Activated CD8-positive, alpha-beta memory T cell treated with anti-CD3 and anti-CD28 coated beads, Interleukin-2, amount 50 U/mL, for 4 hours (primary cell): ENCODE measurements around the gene AP1B1.
"Not testable (repeated sequence)": the region's sequence is repeated elsewhere in the genome, so short reads cannot be mapped to it uniquely, and the experiment has no call there.

Source experiments
- DNase-seq: peaks from one replicate; pipeline ENCODE4 v3.0.0-alpha.2; 2020

AP1B1 gene

DNA sequence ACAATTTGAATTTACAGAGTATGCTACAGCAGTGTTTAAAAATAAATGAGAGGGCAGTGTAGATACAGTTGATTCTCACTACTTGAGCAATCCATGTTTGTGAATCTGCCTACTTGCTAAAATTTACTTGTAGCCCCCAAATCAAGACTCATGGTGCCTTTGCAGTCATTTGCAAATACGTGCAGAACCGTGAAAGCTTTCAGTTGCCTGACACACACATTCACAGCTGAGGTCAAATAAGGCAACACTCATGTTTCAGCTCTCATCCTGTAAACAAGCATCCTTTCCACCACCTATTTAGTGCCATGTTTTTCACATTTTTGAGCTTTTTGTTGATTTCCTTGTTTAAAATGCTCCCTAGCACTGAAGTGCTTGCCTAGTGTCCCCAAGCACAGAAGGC is 40.3 kb downstream of the AP1B1 start:
- no peak for DNase-seq

DNA sequence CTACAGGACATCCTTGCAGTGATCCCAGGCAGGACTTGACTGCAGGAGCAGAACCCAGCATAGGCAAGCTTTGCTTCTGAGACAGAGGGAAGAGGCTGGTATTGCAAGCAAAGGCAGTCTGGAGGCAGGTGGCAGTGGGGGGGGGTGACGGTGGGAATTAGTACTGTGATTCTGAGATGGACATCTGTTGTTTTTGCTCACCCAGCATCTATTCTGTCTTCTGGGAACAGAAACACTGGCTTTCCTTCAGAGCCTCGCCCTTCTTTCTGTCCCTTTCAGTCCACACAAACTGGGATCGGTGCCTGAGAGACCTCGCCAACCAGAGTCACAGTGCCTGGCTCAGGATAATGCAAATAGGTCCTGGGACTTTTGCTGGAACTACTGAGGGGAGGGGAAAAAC is 41.7 kb downstream of the AP1B1 start:
- no peak for DNase-seq

DNA sequence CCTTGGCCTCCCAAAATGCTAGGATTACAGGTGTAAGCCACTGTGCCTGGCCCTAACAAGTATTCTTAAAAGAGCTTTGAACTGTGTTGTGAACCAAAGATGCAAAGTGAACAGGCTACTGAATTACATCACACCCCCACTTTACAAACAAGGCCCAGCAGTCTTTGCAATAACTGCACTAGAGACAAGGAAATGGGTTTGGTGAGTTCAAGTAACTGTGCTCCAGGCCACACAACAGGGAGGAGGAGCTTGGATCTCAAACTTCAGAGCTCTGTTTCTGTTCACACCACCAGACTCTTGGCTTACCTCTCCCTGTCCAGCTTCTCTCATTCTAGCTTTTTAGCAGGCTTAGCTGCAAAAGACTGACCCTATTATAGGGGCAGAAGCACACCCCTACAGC is 42.4 kb downstream of the AP1B1 start:
- no peak for DNase-seq

DNA sequence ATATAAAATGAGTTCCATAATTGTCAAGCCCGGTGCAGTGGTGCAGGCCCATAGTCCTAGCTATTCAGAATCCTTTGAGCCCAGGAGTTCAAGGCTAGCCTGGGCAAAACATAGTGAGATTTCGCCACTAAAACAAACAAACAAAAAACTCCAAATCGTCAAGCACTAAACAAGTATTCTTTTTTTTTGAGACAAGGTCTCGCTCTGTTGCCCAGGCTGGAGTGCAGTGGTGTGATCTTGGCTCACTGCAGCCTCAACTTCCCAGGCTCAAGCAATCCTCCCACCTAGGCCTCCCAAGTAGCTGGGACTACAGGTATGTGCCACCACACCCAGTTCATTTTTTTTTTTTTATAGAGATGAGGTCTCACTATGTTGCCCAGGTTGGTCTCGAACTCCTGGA is 43.5 kb downstream of the AP1B1 start:
- DNase-seq: not testable (repeated sequence)

DNA sequence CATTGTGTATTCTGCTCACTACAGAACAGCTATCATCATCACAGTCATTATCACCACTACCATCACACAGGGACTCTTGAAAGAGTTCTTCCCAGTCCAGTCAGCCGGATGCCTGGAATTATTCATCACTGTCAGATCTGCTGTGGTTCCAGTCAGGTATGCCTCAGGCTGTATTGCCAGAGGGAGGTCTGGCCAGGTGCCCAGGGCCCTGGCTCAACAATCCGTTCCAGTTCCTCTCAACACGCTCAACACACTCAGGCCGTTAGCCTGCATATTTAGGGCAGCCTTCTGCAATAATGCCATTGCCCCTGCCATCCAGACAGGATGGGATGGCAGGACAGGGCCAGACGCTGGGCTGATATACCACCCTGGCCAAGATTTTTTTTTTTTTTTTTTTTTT is 44.2 kb downstream of the AP1B1 start:
- DNase-seq: no peak

DNA sequence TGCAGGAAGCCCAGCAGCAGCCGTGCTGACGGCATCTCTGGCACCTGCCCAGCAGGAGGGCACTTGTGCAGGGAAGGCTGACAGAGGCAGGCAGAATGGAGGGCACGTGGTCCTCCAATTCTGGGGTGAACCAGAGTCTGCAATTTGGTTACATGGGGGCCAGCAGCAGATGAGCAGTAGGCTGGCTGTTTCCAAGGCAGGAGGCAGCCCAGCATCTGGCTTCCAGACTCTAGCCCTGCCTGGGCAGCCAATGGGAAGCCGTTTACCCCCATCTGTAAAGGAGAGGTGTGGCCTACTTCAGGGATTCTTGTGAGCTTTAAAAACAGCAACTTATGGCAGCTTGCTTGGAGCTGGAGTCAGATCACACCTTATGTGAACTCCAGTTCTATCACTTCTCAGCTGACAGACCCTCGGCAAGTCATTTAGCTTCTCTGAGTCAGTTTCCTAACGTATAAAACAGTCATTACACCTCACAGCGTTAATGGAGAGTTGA is 45.0 kb downstream of the AP1B1 start:
- DNase-seq: no peak

DNA sequence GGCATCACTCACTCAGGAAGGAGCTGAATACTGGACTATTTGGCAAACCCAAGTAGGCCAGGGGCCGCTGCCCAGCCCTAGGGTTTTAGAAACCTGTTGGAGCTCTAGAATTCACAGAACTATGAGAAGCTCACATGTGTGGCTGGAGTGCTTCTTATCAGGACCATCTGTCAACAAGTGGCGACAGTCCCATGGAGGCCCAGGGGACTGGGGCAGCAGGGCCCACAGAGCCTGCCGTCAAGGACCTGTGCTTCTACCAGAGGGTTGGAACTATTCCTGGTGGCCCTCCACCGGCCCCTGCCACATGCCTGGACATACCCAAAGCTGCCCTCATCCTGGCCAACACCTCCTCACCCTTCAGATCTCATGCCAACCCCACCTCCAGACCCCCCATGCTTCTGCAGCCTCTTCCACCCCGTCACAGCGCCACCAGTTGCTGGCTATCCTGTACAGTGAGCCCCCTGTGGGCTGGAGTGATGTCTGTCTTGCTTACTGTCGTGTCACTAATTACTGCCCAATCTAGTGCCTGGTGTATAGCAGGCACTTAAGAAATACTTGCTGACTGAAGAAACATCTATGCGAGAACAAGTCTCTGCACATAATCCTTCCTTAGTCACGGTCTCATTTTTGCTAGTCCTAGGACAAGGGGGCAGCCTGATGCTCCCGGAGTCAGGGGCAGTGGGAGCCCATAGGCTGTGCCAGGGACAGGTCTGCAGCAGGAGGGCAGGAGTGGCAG is 45.6 kb downstream of the AP1B1 start:
- no peak for DNase-seq

DNA sequence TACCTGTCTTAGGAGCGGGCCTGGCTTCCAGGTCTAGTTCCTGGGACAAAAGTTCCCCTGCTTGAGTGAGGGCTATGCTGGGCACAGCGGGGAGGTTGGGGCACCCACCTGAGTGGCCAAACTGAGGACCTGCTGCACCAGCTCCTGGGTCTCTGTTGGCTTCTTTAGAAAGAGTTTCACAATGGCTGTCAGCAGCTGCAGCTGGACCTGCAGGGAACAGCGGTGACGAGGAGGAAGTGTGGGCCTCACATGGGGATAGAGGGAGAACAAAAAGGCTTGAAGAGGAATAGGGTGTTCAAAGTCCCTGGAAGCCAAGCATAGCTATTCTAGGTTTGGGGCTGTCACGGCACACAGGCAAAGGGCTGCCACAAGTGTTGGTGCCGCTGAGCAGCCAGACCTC is 46.2 kb downstream of the AP1B1 start:
- no peak for DNase-seq

DNA sequence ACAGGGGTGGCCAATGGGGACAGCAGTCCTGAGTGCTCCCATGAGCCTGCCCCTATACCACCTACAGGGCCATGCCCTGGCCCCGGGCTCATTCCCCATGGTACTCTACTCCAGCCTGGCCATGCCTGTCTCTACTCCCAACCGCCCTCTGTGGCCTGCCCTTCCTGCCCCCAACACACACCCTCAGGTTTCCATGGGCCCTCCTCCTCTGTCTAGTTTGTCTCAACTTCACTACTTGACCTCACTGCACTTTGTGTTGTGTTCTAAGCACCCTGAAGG is 46.6 kb downstream of the AP1B1 start:
- no peak for DNase-seq

DNA sequence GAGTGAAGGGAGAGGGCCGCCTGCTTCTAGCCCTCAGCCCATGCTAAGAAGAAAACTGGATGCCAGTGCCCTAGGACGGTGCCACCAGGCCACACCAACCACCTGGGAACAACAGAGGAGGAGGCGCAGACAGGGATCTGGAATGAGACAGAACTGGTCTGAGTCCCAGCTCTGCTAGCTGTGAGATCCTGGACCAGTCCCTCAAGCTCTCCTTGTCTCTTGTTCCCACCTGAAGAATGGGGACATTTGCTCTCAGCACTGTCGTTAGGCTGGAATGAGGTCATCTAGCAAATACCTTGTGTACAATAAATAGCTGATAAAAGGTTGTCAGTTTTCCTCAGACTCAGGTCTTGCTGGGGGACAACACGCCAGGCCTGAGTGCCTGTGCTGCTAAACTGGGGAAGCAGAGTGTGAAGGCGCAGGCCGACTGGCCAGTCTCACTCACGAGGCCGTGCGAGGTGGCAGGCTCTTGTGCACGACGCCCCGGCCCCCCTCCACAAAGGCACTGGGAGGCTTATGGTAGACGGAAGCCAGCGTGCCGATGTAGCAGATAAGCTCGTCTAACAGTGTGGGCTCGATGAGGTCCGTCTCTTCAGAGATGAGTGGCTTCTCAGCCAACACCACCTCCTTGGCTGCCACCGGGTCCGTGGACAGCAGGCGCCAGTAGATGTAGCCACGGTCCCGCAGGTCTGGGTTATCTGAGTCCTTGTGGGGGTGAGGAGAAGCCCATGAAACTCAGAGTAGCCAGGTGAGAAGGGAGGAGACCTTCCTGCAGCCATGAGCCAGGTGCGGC is 47.1 kb downstream of the AP1B1 start:
- DNase-seq: no peak

DNA sequence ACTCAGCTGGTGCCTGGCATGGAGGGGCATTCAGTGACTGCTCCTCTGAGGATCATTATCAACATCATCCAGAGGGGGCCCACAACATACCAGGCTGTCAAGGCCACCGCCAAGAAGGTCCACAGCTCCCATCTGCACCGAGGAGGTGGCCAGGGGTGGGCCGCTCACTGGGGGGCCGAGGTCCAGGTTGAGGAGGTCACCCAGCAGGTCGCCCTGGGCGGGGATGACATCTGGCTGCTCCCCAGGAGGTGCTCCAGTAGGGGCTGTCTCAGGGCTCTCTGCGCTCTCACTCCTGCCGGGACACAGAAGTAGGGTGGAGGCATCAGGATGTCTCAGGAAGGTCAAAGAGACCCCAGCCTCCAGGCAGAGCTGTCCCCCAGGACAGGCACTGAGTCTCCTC is 47.8 kb downstream of the AP1B1 start:
- DNase-seq: no peak

DNA sequence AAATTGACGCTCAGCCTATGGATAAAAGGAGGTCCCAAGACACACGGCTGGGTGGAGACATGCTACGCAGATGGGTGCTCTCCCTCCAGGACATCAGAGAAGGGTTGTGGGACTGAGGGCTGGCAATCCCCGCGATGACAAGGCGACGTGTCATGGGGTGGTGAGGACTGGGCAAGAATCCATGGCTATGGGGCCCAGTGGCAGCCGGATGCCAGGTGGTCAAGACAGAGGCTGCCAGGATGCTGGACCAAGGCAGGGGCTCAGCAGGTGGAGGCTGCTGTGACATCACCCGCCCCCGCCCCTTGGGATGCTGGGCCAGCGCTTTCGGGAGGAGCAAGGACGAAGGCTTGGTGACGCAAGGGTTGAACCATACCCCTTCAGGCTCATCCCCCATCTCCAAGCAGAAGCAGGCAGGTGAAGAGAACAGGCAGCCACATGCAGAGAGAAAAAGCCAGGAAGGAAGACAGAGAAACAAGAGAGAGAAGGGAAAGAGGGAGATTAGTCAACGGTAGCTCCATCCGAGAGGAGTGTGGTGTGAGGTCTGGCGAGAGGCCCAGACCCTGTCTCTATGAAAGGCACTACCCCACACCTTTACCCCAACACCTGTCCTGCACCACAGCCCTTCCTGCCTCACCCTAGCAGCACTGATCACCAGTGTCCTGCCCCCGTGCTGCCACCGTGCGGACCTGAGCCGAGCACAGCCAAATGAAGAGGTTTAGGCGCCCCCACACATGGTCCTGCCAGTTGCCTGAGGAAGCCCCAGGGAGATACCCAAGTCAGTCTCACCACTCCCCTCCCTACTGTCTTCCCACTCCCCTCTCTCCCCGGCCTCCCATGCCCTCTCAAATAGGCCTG is 48.8 kb downstream of the AP1B1 start:
- no peak for DNase-seq

DNA sequence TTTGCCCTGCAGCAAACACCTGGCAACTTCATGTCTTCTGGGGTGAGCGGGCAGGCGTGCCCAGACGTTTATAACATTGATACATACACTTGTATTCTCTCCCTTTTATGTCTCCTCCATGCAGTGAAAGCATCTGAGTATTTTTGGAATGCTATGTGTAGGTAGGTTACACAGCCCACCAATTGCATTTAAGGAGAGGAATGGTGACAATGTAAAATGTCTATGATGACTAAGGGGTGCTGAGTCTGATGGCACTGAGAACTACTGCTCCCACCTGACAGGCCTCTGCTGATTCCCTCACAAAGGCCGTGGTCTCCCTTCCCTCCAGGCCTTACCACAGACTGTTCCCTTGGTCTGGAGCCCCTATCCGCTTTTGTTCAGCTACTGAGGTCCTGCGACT is 50.0 kb downstream of the AP1B1 start:
- DNase-seq: no peak

DNA sequence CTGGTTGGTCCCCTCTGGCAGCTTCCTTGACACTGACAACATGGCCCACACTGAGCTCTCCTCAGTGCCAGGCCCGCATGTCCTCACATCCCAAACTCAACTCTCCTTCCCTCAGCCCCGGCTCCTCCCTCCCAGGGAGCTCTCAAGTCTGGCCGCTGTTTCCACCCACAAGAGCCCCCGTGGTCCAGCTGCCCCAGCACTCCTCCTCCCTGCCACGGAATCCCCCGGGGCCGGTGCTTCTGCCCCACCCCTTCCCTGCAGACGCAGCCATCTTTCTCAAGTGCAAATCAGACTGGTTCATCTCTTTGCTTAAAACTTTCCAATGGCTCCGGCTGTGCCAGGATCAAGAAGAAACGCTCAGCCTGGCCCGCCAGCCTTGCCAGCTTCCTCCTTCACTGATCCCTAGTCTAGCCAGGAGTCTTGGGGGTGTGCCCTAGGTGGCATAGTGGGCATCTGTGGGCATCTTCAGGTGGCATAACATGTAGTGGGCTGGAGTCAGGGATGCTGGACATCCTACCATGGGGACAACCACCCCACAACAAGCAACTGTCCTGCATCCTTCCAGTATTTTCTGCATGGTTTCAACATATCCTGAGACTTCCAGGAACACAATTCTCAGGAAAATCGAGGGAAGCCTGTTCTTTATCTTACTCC is 50.6 kb downstream of the AP1B1 start:
- DNase-seq: no peak

DNA sequence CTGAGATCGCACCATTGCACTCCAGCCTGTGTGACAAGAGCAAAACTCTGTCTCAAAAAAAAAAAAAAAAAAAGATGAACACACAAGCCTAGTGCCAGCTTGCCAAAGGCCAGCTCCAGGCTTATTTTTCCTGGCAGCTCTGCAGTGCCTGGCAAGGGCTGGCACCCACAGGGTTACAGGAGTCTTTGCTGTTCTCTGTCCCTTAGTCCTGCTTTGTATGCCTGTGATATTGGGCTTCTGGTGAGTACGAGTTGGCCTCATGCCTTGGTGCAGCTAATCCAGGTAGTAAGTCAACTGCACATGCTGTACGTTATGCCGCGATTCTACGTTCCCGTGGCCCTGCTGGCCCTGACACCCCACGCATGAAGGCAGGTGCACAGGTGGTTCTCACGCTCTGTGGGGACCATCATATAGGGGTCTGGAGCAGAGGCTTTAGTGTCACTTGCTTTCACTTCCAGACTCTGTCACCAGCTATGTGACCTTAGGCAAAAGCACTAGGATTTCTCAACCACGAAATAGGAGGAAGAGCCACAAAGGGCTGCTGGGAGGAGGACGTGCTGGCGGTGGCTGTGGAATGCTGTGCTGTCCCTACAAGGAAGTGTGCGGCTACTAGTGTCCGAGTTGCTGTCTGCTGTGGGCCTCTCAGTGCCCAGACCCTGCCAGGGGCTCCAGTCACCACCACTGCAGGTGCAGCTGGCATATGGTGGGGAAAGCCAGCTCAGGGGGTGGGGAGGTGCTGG is 51.4 kb downstream of the AP1B1 start:
- no peak for DNase-seq

DNA sequence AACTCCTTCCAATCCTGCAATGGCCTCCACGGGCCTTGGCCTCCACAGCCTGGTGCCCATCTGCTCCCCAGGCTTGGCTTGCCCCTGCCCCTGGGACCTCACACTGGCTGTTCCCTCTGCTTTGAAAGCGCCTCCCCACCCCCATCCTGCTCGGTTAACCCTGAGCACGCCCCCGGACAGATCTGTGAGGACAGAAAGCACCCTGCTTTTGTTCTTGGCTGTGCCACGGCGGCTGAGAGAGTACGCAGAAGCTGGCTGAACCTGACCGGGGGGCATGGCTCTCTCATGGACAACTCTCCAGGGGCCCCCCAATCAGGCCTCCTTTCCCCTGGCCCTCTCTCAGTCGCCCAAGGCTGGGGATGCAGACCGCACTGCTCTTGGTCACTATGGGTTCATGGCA is 52.7 kb downstream of the AP1B1 start:
- DNase-seq: no peak

DNA sequence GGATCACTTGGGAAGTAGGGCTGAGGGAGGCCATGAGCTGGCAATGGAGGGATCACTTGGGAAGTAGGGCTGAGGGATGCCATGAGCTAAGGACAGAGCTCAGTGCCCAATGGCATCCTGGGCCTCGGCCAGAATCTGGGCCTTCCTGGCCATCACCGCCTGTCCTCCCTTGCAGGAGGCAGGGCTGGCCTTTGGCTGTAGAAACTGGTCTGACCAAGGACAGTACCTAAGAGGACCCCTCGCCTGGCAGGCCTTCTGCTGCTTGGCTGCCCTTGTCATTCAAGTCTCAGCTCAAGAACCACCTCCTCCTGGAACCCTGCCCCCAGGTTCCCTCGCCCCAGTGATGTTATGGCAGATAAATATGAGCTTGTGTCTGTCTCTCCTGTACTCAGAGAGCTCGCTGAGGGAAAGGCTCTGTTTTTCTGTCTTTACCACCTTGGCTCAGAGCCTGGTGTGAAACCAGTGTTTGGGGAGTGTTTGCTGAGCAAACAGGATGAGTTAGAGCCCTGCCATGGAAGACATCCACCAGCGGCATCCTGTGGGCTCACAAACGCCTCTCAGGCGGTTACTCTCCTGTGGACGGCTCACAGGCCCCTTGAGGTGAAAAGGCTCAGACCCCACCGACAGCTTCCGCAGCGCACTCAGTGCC is 53.5 kb downstream of the AP1B1 start:
- DNase-seq: no peak

DNA sequence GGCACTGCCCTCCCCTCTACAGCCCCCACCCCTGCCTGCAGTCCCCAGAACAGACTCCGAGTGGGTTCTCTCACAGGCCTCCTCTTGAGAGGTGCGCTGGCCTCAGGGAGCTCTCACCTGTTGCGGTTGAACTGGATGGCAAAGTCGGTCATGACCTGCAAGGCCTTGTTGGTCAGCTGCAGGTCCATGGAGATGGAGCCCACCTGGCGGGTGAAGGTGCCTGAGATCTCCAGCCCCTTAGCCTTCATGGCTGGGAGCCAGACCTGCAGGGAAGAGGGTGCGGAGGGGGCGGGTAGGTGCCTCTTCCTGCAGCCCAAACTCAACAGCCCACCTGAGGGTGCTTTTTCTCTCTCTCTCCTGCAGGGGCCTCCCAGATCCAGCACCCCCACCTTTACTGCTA is 54.2 kb downstream of the AP1B1 start:
- DNase-seq: no peak

DNA sequence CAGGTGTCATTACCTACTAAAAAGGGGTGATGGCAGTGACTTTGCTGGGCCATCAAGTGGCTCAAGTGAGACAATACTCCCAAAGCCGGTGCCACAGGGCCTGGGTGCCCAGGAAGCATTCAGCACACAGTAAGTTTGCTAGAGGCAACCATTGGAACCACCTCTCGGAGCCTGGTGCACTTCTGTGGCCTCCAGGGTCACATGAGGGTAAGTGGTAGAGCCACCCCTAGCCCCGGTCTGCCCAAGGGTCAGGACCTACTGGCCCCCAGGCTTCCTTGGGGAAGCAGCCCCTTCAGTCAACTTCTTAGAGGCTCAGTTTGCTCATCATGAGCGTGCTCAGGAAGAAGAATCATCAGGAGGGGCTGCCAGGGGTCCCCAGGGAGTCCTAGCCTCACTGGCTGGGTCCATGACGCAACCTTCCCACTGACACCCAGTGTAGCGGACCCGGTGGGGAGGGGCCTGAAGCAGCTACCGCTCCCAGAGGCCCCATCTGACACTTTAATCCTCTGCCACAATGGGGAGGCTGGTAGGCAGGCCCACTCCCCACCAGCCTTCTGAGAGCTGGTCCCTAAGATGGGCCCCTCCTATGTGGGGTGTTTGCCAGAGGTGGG is 55.4 kb downstream of the AP1B1 start:
- no peak for DNase-seq

DNA sequence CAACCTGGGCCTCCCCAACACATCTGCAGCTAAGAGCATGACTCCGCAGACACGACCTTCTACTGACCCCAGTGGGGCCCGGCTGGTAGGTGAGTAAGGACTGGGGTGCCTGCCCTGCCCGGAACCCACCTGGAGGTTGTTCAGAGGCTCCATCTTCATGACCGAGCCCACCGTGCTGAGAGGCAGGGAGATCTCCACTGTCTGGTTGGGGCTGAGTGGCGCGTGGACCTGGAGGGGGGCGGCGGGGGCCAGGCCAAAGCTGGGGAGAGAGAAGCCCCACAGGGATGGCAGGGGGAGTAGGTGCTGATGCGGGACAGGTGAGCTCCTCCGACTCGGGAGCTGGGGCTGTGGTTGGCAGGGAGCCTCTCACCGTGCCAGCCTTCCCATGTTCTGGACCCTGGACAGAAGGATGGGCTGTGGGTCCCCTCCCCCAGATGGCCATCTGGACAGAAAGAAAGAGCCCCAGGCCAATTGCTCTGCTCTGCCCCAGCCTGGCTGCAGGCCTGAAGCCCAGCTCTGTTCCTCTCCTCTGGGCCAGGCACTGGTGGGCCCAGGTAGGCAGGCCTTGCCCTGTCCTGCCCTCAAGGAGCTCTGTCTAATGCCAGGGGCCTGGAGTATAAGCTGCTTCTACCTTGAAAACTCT is 56.6 kb downstream of the AP1B1 start:
- DNase-seq: no peak

DNA sequence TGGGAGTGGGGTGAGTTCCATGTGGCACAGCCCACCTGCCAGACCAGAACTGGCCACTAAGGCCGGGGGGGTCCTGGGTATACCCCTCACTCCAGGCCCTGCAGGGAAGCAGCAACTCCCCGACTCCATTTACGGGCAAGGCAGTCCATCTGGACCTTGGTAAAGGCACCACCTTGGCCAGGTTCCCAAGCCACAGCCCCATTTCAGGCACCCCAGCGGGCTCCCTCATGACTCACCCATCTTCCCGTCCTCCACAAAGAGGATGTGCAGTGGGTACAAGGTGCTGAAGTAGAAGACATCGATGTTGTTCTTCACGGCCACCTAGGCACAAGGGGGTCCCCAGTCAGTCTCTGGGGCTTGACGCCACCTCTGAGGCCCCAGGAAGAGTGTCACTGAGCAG is 57.2 kb downstream of the AP1B1 start:
- DNase-seq: no peak
